ENCODE measurements around the gene PAWR. TPM values are rescaled to one million over a fixed set of nuclear protein-coding genes. Genes with fewer than 3 reads are reported as not detected.

The PAWR gene
- total and polyA plus RNA-seq, 9 of the 15 experiments (the other 6 are each of a cell fraction or from before 2014, with no cell fraction given) = 0.82 TPM; not detected in 8

- TF ChIP-seq, protein P1, sequence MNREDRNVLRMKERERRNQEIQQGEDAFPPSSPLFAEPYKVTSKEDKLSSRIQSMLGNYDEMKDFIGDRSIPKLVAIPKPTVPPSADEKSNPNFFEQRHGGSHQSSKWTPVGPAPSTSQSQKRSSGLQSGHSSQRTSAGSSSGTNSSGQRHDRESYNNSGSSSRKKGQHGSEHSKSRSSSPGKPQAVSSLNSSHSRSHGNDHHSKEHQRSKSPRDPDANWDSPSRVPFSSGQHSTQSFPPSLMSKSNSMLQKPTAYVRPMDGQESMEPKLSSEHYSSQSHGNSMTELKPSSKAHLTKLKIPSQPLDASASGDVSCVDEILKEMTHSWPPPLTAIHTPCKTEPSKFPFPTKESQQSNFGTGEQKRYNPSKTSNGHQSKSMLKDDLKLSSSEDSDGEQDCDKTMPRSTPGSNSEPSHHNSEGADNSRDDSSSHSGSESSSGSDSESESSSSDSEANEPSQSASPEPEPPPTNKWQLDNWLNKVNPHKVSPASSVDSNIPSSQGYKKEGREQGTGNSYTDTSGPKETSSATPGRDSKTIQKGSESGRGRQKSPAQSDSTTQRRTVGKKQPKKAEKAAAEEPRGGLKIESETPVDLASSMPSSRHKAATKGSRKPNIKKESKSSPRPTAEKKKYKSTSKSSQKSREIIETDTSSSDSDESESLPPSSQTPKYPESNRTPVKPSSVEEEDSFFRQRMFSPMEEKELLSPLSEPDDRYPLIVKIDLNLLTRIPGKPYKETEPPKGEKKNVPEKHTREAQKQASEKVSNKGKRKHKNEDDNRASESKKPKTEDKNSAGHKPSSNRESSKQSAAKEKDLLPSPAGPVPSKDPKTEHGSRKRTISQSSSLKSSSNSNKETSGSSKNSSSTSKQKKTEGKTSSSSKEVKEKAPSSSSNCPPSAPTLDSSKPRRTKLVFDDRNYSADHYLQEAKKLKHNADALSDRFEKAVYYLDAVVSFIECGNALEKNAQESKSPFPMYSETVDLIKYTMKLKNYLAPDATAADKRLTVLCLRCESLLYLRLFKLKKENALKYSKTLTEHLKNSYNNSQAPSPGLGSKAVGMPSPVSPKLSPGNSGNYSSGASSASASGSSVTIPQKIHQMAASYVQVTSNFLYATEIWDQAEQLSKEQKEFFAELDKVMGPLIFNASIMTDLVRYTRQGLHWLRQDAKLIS (CRISPR knock-in tag; IDR thresholded peaks at IDR 0.05) = no peak
- no peak for TF ChIP-seq SIX5 (IDR thresholded peaks at IDR 0.05; ENCODE audit: borderline replicate concordance in 1 of 2, insufficient read depth in 1 of 2, low read depth in 1 of 2, low read length in 2 of 2)
- TF ChIP-seq, protein P2, sequence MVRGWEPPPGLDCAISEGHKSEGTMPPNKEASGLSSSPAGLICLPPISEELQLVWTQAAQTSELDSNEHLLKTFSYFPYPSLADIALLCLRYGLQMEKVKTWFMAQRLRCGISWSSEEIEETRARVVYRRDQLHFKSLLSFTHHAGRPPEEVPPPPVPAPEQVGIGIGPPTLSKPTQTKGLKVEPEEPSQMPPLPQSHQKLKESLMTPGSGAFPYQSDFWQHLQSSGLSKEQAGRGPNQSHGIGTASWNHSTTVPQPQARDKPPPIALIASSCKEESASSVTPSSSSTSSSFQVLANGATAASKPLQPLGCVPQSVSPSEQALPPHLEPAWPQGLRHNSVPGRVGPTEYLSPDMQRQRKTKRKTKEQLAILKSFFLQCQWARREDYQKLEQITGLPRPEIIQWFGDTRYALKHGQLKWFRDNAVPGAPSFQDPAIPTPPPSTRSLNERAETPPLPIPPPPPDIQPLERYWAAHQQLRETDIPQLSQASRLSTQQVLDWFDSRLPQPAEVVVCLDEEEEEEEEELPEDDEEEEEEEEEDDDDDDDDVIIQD (CRISPR knock-in tag; IDR thresholded peaks at IDR 0.05) = no peak
- TF ChIP-seq HINFP (tag; conservative IDR thresholded peaks at IDR 0.05; ENCODE audit: low read depth) = no peak
- TF ChIP-seq U2AF2 (optimal IDR thresholded peaks at IDR 0.05; ENCODE audit: low read depth, low read length) = no peak
- TF ChIP-seq CBX3 (IDR thresholded peaks at IDR 0.05; ENCODE audit: borderline replicate concordance in 1 of 2, low read length in 2 of 2) = no peak
These were observed 46.2 kb downstream of the PAWR start (continued) for GRCh38 chr12:79644274-79645234.

Measured in K562 (cell line).